NCI-H2107 treated with DMSO at 0.1 percent for 48 hours (cell line): ENCODE results near the gene OSBPL2.

ENCODE experiments used
- DNase-seq: peaks from one replicate; lab custom pipeline; 2025; ENCODE audit not compliant: unreplicated experiment; lab: John Stamatoyannopoulos, UW

Gene OSBPL2

GRCh38 chr20:62296724-62297448 is 58.6 kb downstream of the OSBPL2 start:
- no peak for DNase-seq

GRCh38 chr20:62297449-62298227 is 59.3 kb downstream of the OSBPL2 start:
- DNase-seq = no peak

DNA sequence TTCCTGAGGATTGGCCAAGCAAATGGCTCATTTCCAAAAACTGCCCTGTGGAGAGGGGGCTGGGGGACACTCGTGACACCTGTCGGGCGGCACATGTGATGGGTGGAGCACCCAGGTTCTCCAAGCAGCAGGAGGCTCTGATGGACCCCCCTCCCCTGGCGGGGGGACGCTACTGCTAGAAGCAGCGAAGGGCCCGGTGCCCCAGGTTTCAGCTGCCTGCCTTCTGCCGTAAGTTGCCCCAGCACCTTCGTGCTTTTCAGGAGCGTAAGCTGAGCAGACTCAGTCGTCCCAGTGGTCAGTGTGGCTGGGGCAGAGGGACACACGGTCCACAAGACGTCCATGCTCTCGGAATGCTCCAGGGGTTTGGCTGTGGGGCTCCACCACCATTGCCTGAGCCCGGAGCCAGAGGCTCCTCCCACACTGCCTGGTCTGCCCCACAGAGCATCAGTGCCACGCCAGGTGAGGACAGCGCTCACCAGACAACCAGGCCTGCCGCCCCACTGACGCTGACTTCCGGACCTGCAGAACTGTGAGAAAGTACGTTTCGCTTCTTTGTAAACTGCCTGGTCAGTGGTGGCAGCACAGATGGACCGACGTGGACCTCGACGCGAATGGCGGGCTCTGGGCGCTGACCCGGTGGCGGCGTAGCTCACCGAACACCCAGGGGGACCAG is 60.4 kb downstream of the OSBPL2 start:
- DNase-seq = no peak

DNA sequence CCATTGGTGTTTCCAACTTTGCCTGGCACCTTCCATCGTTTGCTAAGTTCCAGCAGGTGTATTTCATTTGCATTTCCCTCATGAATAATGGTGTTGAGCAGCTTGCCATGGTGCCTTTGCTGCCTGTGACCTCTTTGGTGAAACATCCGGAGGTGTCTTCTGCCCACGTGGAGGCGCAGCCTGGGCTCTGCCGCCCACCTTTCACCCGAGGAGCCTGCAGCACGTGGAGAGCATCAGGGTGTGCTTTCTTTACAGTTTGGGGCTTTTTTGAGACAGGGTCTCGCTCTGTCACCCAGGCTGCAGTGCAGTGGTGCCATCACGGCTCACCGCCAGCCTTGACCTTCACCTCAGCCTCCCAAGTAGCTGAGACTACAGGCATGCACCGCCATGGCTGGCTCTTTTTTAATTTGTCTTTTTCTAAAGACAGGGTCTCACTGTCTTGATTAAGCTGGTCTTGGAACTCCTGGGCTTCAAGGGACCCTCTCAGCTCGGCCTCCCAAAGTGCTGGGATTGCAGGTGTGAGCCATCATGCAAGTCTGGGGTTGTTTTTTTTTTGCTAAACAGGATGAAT is 61.4 kb downstream of the OSBPL2 start:
- DNase-seq = no peak

DNA sequence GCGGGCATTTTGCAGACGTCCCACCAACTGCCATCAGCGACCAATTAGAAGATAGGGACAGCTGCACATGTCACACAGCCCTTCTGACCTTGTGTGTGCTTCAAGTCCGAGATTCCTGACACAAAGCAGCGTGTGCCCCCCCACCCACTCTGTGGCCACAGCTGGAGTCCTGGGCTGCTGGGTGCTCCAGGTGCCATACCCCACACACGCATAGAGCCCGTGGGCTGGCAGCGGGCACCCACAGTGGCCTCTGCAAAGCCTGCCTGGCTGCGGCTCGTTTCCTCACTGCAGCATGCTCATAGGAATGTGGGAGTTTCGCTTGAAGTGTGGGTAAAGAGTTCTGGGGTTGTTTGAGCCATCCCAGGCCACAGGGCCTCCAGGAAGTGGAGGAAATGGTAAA is 62.0 kb downstream of the OSBPL2 start:
- no peak for DNase-seq

- DNase-seq = no peak
These were observed 62.9 kb downstream of the OSBPL2 start for GRCh38 chr20:62301111-62301668.

DNA sequence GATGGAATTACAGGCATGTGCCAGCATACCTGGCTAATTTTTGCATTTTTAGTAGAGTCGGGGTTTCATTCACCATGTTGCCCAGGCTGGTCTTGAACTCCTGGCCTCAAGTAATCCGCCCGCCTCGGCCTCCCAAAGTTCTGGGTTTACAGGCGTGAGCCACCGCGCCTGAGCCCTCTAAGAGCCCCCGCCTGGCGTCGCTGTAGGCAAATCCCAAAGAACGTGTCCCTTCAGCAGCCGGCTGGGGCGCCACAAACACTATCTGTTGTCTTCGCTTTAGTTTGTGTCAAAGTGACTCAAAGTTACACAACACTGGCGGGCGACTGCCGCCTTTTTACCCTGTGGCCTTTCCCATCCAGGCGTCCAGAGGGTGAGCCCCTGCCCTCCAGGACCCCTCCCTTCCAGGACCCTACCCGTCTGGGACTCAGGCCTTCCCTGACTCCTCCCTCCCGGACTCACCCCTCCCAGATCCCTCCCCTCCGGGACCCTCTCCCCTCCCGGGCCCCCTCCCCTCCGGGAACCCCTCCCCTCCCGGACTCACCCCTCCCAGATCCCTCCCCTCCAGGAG is 63.5 kb downstream of the OSBPL2 start:
- DNase-seq = peak; percentile 85

DNA sequence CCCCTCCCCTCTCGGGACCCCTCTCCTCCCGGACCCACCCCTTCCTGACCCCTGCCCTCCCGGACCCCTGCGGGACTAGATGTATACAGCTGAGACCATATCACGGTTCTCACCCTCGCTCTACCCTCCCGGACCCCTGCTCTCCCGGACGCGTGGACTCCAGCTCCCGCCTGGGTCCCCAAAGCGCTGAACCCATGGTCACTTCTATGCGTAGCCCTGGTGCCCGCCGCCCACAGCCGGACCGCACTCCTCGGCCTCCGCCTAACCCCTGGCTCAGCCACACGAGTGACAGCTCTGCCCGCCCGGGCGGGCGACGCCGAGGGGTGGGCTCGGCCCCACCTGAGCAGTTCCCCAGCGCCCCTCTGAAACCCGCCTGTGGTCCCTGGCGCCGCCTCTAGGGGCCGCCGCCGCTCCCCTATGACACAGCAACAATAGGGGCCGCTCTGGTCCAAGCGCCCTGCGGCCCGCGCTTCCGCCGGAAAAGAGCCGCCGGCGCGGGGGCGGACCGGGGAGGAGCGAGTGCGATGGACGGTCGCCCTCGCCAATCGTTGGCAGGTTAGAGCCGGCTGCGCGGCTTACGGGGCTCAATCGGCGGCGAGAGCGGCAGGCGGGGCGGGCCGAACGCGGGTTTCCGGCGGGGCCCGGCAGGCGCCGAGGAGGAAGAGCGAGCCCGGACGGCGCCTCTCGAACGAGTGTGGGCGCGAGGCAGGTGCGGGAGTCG is 64.2 kb downstream of the OSBPL2 start, which contains the start of gene ADRM1:
TSS of gene ADRM1 (plus strand) at position 657 of the 721 bp plus-strand sequence. CDS start 572 bp downstream, outside the sequence.
- DNase-seq = peak; percentile 89

- no peak for DNase-seq
These were observed 64.7 kb downstream of the OSBPL2 start for GRCh38 chr20:62303062-62303339.

- DNase-seq = no peak
These were observed 65.3 kb downstream of the OSBPL2 start for GRCh38 chr20:62303340-62304226.

DNA sequence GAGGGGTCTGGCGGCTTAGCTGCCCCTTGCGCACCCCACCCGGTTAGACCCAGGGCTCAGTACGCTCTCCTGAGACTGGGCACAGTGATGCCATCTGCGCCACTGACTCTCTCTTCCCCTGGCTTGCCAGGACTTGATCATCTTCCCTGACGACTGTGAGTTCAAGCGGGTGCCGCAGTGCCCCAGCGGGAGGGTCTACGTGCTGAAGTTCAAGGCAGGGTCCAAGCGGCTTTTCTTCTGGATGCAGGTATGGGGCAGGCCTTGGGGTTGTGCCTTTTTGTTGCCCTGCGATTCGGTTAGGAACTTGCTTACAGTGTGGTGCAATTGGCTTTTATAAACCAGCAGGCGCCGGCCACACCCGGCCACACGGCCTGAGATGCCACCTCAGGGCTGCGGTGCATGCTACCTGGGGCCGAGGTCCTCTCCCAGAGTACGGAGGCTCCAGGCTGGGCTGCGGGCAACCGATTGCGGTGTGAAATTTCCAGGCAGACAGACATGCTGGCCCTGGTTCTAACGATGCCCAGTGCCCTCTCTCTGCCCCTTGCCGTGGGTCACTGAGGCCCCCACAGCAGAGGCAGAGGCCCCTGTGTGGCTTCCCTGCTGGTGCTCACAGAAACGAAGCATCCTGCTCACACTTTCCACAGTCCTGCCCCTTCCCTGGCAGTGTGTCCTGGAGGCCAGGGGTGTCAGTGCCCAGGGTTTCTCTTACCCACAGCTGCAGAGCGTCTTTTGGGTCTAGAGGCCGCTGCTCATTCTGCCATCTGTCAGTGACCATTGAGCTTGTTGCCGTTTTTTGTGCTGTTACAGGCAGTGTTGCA is 66.2 kb downstream of the OSBPL2 start:
- DNase-seq = no peak

GRCh38 chr20:62305149-62305764 is 66.9 kb downstream of the OSBPL2 start:
- no peak for DNase-seq

- no peak for DNase-seq
These were observed 67.6 kb downstream of the OSBPL2 start for GRCh38 chr20:62305765-62306413.

DNA sequence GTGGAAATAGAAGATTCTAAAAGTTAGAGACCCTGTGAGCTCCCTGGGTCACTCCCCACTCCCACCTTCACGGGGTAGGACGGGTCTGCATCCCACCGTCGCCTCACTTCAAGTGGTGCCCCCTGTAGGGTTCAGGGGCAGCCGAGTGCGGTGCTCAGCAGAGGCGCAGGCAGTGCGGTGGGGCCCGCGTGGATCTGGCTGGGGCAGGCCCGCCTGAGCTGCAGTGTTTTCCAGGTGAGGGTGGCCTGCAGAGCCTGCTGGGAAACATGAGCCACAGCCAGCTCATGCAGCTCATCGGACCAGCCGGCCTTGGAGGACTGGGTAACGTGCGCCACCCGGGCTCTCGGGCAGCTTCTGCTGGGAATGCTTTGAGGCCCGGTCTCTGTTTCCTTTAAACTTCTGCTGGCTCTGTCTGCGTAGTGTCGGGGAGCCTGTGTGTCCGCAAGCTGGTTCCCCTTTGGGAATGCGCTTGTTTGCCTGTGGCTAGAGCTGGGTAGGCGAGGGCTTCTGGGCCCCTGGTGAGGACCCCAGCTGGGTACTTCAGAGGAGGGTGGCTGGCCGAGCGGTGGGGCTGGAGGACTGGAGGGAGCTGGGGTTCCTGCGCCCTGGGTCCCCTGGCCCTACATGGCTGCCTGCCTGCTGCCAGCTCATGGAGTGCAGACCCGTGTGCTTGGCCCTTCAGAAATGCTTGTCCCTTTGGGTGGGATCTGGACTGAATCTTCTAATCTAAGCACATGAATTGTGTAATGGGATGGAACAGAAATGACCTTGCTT is 68.3 kb downstream of the OSBPL2 start:
- no peak for DNase-seq

GRCh38 chr20:62307226-62308101 is 69.1 kb downstream of the OSBPL2 start:
- DNase-seq = no peak
